Endothelial cell (in vitro differentiated cells): ENCODE data around the gene MT3. TPM values are rescaled to one million over a fixed set of nuclear protein-coding genes. Genes with fewer than 3 reads are reported as not detected.

Experiments
- DNase-seq: peaks from one replicate; pipeline ENCODE4 v3.0.0; 2021; ENCODE audit warnings: low spot score
- H3K27ac Mint-ChIP-seq: one replicate; pipeline ENCODE4 v1.8.0; 2021; ENCODE audit warnings: mixed read lengths, inconsistent platforms; ENCODE audit not compliant: unreplicated experiment
- H3K27me3 Mint-ChIP-seq: one replicate; pipeline ENCODE4 v1.8.0; 2021; ENCODE audit warnings: mild to moderate bottlenecking, moderate library complexity, mixed read lengths, inconsistent platforms; ENCODE audit not compliant: unreplicated experiment
- H3K36me3 Mint-ChIP-seq: one replicate; pipeline ENCODE4 v1.8.0; 2021; ENCODE audit warnings: mild to moderate bottlenecking, low read depth, mixed read lengths, inconsistent platforms; ENCODE audit not compliant: unreplicated experiment
- H3K4me1 Mint-ChIP-seq: one replicate; pipeline ENCODE4 v1.8.0; 2021; ENCODE audit warnings: mild to moderate bottlenecking, mixed read lengths, inconsistent platforms; ENCODE audit not compliant: unreplicated experiment
- H3K4me3 Mint-ChIP-seq: one replicate; pipeline ENCODE4 v1.8.0; 2021; ENCODE audit warnings: mild to moderate bottlenecking, mixed read lengths, inconsistent platforms; ENCODE audit not compliant: unreplicated experiment
- H3K9me3 Mint-ChIP-seq: one replicate; pipeline ENCODE4 v1.8.0; 2021; ENCODE audit warnings: mixed read lengths, inconsistent platforms; ENCODE audit not compliant: unreplicated experiment
- total RNA-seq: library from RNA; stranded (reverse); fragmentation: NEBNext Ultra II Directional; extraction: Animal tissue kit (Norgen Biotek cat#: 25700); gene quantifications from one replicate; pipeline ENCODE4 v1.2.1, GENCODE V29; 2021; ENCODE audit not compliant: unreplicated experiment
- TF ChIP-seq, protein P1 (sequence below): fragments of 200-600 bp; sonication (generic); IDR thresholded peaks from one replicate; pipeline ENCODE4 v1.5.0; 2021; ENCODE audit warnings: antibody characterized with exemption; ENCODE audit not compliant: unreplicated experiment

Gene MT3
- total RNA-seq, 1 donor from 2014 or later = not detected

DNA sequence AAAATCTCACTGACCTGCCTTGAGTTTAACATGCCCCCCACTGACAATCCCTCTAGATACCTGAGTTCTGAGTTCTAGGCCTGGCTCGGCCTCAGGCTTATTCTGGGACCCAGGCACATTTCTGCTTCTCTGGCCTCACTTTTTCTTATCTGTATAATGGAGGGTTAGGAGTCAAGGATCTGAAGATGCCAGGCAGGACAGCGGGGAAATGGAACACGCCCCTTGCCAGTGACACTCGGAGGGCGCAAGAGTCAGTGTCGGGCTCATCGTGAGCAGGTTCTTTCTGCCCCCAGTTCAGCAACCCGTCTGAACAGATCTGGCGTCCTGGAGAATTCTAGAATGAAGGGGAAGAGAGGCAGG, 567 bp upstream of the MT3 start:
- TF ChIP-seq, protein P1, sequence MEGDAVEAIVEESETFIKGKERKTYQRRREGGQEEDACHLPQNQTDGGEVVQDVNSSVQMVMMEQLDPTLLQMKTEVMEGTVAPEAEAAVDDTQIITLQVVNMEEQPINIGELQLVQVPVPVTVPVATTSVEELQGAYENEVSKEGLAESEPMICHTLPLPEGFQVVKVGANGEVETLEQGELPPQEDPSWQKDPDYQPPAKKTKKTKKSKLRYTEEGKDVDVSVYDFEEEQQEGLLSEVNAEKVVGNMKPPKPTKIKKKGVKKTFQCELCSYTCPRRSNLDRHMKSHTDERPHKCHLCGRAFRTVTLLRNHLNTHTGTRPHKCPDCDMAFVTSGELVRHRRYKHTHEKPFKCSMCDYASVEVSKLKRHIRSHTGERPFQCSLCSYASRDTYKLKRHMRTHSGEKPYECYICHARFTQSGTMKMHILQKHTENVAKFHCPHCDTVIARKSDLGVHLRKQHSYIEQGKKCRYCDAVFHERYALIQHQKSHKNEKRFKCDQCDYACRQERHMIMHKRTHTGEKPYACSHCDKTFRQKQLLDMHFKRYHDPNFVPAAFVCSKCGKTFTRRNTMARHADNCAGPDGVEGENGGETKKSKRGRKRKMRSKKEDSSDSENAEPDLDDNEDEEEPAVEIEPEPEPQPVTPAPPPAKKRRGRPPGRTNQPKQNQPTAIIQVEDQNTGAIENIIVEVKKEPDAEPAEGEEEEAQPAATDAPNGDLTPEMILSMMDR = no peak
- Mint-ChIP-seq H3K4me3 (peak overlapping the region; percentile 78), H3K27me3 (peaks cover 27% of the 10 kb centered on the region), H3K27ac (no peak overlapping the region), H3K9me3 (no peaks in the 10 kb centered on the region), H3K4me1 (peaks cover 13% of the 10 kb centered on the region), H3K36me3 (no peaks in the 10 kb centered on the region)
- no peak for DNase-seq

DNA sequence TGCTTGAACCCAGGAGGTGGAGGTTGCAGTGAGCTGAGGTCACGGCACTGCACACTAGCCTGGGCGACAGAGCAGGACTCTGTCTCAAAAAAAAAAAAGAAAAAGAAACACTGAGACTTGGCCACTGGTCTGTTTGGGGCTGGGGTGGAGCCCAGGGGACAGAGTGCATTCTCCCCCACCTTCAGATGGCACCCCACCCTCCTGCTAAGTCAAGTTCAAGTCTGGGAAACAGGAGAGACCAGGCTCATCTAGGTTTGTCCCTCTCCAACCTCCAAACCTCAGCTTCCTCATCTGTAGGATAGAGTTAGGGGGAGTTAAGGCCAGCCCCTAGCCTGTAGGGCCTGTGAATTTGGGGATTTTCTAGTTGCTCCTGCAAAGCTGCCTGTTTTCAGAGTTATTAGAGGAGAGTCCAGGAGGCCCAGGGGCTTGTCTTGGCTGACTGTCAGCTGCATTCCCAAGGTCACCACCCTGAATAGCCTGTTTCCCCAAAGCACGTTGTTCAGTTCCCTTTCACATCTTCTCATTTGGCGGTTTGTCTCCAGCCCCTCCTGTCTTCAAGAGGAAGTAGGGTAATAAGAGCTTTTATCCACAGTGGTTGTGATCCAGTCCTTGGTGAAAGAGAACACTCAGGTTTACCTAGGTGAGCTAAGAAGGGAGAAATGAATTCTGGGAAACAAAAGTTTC, 2.2 kb downstream of the MT3 start:
- peaks cover 13% of the 10 kb centered on the region for H3K4me1 Mint-ChIP-seq
- TF ChIP-seq, protein P1 = no peak

DNA sequence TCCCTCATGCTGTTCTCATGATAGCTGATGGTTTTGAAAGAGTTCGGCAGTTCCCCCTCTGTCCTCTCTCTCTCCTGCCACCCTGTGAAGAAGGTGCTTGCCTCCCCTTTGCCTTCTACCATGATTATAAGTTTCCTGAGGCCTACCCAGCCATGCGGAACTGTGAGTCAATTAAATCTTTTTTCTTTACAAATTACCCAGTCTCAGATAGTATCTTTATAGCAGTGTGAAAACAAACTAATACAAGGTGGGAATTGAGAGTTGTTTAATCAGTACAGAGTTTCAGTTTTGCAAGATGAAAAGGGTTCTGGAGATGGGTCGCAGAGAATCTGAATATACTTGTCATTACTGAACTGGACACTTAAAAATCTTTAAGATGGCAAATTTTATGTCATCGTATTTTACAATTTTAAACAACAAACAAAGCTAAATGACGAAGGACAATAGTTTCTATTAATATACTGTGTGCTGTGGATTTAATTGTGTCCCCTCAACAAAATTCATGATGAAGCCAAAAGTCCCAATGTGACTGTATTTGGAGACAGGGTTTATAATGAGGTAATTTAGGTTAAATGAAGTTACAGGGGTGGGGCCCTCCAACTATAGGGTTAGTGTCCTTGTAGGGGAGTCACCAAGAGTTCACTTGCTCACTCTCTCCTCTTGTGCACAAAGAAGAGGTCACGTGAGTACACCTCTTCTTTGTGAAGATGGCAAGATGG, 4.4 kb downstream of the MT3 start:
- no peak overlapping the region for H3K4me3 Mint-ChIP-seq
- no peak for DNase-seq
- H3K9me3 Mint-ChIP-seq = no peaks in the 10 kb centered on the region
- H3K27ac Mint-ChIP-seq = no peak overlapping the region
- H3K36me3 Mint-ChIP-seq = no peaks in the 10 kb centered on the region
- TF ChIP-seq, protein P1 = no peak
- peaks cover 11% of the 10 kb centered on the region for H3K4me1 Mint-ChIP-seq
- peaks cover 14% of the 10 kb centered on the region for H3K27me3 Mint-ChIP-seq

More for the DNA sequence above, 2.2 kb downstream of the MT3 start:
- Mint-ChIP-seq H3K9me3 (no peaks in the 10 kb centered on the region), H3K36me3 (no peaks in the 10 kb centered on the region), H3K4me3 (no peak overlapping the region), H3K27me3 (peaks cover 27% of the 10 kb centered on the region), H3K27ac (no peak overlapping the region)
- no peak for DNase-seq

DNA sequence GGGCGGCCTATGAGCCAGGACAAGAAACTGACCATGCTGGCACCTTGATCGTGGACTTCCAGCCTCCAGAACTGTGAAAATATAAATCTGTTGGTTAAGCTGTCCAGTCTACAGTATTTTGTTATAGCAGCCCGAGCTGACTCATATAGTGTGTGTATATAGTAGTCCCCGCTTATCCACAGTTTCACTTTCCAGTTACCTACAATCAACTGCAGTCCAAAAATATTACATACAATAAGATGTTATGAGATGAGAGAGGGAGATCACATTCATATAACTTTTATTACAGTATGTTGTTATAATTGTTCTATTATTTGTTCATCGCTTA, 4.9 kb downstream of the MT3 start:
- Mint-ChIP-seq H3K4me1 (peaks cover 9% of the 10 kb centered on the region), H3K4me3 (no peak overlapping the region), H3K36me3 (no peaks in the 10 kb centered on the region), H3K27ac (no peak overlapping the region), H3K9me3 (no peaks in the 10 kb centered on the region), H3K27me3 (peaks cover 12% of the 10 kb centered on the region)
- no peak for DNase-seq
- TF ChIP-seq, protein P1 = no peak

DNA sequence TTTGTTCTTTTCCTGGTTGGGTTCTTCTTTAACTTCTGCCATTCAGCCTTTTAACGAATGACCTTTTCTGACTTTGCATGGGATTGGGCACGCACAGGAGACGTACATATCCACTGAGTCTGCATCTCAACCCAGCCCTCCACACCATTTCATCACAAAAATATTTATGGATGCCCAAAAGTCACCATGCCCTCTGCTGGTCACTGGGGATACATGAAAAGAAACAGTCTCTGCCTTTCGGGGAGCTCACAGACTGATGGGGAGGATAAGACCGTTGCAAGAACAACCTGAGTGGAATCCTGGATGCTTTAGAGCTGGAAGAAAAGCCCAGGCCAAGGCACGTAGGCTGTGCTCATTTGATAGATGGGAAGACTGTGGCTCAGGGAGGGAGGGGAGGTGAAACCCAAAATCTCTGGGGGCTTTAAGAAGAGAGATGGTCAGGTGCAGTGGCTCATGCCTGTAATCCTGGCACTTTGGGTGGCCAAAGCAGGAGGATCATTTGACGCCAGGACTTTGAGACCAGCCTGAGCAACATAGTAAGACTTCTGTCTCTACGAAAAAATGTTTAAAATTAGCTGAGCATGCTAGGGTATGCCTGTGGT, 11.2 kb downstream of the MT3 start:
- no peak overlapping the region for H3K27ac Mint-ChIP-seq
- no peaks in the 10 kb centered on the region for H3K4me1 Mint-ChIP-seq
- no peaks in the 10 kb centered on the region for H3K36me3 Mint-ChIP-seq
- peak; percentile 47 for DNase-seq
- TF ChIP-seq, protein P1 = peak; percentile 72
- H3K27me3 Mint-ChIP-seq = peaks cover 12% of the 10 kb centered on the region
- no peak overlapping the region for H3K4me3 Mint-ChIP-seq
- no peaks in the 10 kb centered on the region for H3K9me3 Mint-ChIP-seq
